ENCODE results near the gene FCRL1.

The FCRL1 gene

DNA sequence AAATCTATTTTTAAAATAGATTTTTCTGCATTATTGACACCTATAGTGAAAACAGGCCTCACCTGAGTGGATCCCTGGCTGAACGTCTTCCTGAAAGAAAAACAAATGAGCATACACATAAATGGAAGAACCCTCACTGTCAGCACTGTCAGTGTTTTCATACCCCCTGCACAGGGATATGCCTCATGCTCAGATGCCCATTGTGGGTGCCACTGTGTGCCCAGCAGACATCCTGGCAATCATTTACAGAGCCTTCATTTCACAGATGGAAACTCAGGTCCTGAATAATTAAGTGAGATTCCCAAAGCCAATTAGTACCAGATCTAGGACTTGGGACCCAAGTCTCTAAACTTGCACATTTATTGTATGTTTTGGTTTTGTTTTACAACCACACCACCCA lies 19.9 kb downstream of the FCRL1 start:
- DNase-seq, result no peak

DNA sequence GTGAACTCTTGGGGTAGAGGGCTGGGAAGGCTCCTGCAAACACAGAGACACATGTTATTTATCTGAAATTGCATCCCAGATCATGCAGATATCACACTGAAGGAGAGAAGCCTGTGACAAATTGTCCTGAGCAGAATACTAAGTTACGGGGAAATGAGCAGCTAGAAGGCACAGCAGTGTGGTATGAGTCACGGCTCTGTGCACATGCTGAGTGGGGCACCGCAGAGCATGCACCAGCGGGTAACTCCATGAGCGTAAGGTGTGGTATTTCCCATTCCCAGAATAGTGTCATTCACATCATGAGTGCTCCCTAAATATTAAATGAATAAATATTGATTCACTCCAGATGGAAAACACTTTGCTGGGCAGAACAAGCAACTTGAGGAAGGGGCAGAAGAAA lies 21.7 kb downstream of the FCRL1 start:
- no peak for DNase-seq

DNA sequence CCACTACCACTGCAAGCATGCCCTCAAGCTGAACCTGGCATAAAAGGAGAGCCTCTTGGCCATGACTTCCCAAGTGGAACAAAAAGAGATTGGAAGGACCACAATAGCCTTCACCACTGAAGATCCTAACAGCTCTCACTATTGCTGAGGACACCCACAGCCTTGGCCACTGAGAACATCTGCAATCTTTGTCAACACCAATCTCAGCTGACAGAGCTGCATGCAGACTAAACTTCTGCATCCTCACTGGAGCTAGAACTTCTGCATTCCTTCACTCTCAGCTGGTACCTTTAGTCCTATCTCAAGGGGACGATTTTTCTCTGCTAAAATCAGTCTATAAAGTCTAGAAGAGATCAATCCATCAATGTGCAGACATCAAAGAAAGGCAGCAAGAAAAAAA lies 34.7 kb downstream of the FCRL1 start:
- DNase-seq, result no peak

DNA sequence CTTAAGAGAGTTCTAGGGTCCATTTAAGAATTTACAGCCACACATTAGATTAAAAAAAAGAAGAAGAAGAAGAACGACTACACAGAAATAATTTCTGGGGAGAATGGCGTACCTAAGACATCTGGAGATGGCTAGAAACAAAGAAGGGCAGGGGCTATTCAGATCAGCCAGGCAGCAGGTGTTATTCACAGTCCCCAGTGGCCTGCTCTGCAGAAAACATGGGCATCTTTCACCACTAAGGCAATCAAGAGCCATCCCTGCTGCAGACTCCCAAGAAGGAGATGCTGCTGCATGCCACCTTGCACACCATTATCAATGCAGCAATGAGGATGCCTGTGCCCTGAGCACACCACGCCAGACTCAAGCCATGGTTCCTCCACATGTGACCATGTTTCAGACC lies 35.1 kb downstream of the FCRL1 start:
- no peak for DNase-seq

DNA sequence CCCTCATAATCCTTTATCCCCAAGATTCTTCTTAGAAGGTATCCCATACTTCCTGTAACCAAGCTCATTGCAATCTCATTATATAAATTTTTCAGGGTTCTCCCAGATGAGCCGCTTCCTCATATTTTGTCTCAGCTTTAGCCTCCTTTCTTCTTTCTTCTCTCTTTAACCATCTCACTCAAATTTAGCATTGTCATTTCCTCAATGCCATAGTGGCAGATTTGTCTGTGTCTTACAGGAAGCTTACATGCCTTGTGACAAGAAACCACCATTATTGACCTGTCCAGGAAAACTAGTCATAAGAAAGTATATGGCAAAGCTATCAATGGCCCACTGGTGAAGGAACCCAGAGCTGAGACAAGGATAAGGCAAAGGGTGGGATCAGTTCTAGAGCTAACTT lies 37.0 kb downstream of the FCRL1 start:
- DNase-seq, result no peak

DNA sequence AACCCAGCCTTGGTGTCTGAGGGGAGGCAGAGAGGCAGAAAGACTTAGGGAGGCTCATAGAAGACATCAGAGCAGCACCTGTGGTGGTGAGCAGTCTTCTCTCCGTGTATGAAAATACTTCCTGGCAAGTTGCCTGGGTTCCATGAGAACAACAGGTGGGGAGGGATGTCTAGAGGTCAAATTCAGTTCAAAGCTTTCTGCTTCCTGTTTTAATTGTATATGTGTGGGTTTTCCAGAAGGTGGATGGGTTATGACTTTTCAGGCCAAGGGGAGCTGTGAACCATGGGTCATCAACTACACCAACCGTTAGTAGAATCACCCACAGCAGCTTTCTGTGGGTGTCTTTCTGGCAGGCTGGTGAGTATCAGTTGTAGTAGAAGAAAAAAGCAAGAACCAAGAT lies 38.9 kb downstream of the FCRL1 start:
- DNase-seq, result no peak

DNA sequence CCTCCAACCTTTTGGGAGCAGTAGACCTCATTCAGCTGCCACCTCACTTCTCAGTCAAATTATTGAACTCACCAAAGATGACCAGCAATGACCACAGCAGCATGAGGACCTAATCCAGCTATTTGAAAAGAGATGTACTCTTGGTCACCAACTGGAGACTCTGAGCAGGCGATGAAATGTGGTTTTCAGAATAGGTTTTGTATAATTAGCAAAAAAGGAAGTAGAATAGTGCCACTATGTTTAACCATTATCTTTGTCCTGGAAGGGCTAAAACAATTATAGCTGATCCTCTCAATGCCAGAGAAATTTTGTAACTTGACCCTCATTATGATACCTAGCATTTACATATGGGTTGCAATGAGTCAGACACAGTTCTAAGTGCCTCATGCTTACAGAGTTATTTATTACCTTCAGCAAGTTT lies 42.9 kb downstream of the FCRL1 start, which contains the start of gene FCRL2:
Gene FCRL2 (minus strand): TSS at position 162 of the 421 bp plus-strand sequence. CDS start 59 bp downstream, at position 103.
- DNase-seq, result no peak

GRCh38 chr1:157775101-157775870 lies 44.6 kb downstream of the FCRL1 start:
- DNase-seq, result no peak

GRCh38 chr1:157774412-157774811 lies 45.5 kb downstream of the FCRL1 start:
- DNase-seq, result no peak

- DNase-seq, result no peak
Observed at GRCh38 chr1:157773493-157774350, 46.2 kb downstream of the FCRL1 start.

DNA sequence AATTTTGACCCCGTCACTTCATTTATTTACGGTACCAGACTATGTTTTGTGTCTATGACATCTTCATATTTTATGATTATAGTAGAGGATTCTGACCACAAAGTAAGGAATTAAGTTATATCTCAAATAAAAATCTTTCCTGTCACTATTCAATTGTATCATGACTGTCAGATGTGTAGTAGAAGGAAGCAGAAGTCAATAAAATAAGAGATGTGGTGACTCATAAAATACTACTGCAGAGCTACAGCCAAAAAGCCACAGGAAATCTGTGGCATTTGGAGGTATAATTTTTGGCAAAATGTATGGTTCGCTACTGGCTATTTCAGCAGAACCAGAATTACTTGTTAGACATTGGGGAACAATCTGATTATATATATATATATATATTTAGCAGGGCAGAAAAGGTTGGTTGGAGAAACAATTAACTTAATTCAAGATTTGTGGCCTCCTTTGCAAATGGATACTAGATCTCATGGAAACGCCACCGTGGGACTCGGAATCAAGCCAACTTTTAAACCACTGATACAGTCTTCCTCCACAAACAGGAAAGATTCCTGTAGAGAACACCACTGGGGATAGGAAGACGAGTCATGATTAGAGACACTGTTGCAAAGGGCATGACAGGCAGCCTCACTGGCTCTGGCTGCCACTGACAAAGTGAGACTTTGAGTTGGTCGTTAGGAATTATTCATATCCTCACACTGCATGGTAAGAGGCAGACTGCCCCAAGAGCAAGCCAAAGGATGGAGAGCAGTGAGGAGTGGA lies 48.1 kb downstream of the FCRL1 start:
- no peak for DNase-seq

- DNase-seq, result no peak
Observed at GRCh38 chr1:157770442-157771043, 49.4 kb downstream of the FCRL1 start.

- no peak for DNase-seq
Observed at GRCh38 chr1:157766792-157767191, 53.1 kb downstream of the FCRL1 start.

- DNase-seq, result no peak
Observed at GRCh38 chr1:157758018-157758417, 61.9 kb downstream of the FCRL1 start.

DNA sequence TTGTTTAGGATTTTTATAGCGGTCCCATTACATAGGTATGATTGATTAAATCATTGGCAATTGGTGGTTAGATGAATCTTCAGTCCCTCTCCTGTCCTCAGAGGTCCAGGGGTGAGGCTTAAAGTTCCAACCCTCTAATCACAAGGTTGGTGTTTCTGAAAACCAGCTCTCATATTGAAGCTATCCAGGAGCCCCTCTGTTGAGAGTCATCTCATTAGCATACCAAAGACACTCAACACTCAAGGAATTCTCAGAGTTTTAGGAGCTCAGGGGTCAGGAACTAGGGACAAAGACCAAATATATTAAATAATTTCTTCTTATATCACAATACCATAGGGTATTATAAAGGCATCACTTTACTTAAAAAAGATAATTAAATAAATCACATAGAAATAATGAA lies 66.3 kb downstream of the FCRL1 start:
- DNase-seq, result no peak

DNA sequence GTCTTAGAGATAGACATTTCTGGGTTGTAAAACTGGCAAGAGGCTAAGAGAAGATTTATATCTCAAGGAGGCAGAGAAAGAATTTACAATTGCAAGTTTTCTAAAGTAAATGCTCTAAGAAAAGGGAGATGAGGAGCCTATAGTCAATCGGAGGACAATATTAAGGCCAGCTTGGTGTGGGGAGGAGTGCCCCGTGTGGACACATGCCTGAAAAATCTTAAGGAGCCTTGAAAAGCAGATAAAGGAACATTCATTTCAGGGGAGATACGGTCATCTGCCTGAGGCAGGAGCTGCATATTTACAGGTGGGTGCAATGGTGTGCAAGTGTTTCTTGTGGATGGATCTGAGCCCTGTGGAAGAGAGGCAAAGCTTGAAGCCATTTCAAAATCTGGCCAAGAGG lies 68.6 kb downstream of the FCRL1 start:
- DNase-seq, result no peak

DNA sequence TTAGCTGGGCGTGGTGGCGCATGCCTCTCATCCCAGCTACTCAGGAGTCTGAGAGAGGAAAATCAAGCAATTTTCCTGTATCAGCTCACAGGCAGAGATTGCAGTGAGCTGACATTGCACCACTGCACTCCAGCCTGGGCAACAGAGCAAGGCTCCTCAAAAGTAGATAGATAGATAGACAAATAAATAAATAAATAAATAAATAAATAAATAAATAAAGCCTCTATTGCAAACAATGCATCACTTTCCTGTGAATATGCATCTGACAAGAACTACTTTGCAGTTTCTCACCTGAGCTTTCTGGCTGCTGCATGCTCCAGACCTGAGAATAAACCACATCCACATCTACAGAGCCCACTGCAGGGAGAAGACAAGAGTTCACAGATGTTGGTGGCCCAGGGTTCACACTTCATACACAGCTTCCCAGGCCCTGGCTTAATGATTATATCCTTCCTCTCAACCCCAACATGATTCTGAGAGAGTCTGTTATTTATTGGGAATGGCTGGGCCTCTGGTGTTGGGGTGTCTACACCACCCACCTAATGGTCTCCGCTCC lies 71.6 kb downstream of the FCRL1 start:
- DNase-seq, result no peak
